Peyer's patch (tissue), 4 donors: ENCODE data around the gene CD1E.

Source experiments
- CTCF ChIP-seq, 6 experiments: fragments of 450-650 bp in 4 of 6; fragments of 200-600 bp in 2 of 6; sonication (generic) in 1 of 6; IDR thresholded peaks; one replicate each; pipeline ENCODE4 v1.5.1; 2017 to 2019; ENCODE audit warnings: antibody characterized with exemption in 6 of 6, mild to moderate bottlenecking in 3 of 6, moderate library complexity in 1 of 6
- POLR2A ChIP-seq, 2 donors: fragments of 450-650 bp; IDR thresholded peaks; one replicate each; pipeline ENCODE4 v1.5.1; 2017; ENCODE audit warnings: antibody characterized with exemption in 2 of 2, mild to moderate bottlenecking in 2 of 2, moderate library complexity in 2 of 2

DNA sequence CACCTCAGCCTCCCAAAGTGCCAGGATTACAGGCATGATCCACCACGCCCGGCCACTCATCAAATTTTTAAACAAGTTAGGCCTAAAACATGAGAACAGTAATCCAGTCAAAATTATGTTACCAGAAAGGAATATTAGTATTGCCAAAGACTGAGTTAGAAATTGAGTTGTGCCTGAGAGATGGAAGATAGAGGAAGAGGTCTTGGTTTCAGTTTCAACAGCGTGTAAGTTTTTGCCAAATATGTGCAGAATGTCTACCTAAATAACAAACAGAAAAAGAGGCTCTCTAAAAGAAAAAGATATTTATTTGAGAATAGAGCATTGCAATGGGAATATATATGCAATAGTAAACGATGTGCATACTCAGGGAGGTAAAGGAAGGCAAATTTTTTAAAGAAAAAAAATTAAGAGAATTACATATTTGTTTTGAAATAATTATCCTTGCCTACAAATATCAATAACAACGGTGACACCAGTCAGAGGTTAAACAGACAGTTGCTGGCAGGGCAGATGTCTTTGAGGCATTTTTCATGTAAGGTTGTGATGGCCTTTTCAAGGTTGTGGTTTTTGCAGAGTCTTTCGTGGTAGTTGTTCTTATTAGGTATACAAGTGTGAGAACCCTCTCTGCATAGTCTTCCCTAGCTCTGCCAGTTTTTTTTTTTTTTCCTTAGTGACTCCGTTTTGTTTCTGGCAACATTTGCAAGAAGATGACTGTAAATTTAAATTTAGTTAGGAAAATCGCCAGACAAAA is 20.1 kb upstream of the CD1E start:
- TF ChIP-seq CTCF (IDR thresholded peaks at IDR 0.05) (no peak), POLR2A (IDR thresholded peaks at IDR 0.05) (no peak)
